HG02678 (cell line): ENCODE measurements around the gene CCSER2.

ENCODE experiments used
- ATAC-seq: cut with Tn5 transposase; IDR thresholded peaks from one replicate; pipeline ENCODE4 v1.9.1; 2021; ENCODE audit warnings: mild to moderate bottlenecking, moderate library complexity; ENCODE audit not compliant: unreplicated experiment

CCSER2 gene

DNA sequence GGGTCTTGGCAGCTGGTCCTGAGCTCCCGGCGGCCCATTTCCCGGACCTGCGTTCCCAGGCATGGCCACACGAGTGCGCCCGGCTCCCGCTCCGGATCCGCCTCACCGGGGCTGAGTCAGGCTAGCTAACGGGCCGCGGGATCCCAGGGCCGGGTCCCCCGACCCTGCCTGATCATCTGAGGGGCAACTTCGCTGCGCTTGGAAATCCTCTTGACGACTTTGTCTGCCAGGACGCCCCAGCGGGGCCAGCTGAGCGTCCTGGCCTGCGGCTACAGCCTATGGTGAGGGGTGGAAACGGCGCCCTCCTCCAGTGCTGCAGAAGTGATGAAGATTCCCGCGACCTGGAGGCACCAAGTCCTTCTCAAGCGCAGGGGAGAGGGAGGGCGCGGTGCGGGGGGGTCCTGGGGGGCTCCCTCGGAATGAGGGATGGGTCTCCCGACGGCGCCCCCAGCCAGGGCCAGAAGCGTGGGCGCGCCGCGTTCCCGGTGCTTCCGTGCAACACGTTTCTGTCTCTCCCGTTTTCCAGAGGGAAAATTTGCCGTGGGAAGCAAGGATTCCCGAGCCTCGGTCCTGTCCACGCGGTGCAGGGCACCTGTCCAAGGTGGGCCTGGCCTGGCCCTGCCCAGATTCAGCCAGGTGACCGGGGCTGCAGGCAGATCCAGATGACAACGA, 212.4 kb downstream of the CCSER2 start:
- ATAC-seq, result peak; percentile 89

GRCh38 chr10:84541289-84541637, 212.9 kb downstream of the CCSER2 start:
- no peak for ATAC-seq

- no peak for ATAC-seq
Observed at GRCh38 chr10:84542522-84543490, 214.4 kb downstream of the CCSER2 start.

DNA sequence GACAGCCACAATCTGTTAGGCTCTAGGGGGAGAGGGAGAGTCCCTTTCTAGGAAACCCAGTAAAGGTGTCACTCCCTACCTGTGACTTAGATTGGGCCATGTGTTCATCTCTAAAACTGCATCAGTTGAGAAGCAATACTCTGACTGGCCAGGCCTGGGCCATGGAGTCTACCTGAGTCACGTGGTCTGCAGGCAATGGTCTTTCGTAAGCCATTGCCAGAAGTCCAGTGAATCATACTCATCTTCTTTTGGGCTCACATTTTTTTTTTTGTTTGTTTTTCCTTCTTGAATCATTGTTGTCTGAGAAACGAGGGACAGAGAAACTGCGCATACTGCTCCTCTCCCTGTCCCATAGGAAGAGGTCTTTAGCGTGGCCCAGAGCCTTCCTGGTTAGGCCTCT, 215.6 kb downstream of the CCSER2 start:
- ATAC-seq, result no peak

DNA sequence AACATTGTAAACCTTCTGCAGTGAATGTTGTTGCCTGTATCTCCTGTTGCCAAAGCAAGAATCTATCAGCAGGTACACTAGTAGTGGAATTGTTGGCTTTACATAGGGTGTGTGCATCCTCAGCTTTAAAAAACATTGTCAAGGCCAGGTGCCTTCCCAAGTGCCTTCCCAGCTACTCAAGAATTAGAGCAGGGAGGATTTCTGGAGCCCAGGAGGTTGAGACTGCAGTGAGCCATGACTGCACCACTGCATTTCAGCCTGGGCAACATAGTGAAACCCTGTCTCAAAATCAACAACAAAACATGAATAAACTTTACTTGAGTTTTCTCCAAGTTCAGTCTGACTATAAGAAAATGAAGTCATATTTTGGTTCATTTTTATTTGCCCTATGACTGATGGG, 217.3 kb downstream of the CCSER2 start:
- ATAC-seq, result no peak

- no peak for ATAC-seq
Observed at GRCh38 chr10:84546609-84547008, 218.2 kb downstream of the CCSER2 start.

GRCh38 chr10:84547616-84548015, 219.2 kb downstream of the CCSER2 start:
- no peak for ATAC-seq

GRCh38 chr10:84548869-84549268, 220.5 kb downstream of the CCSER2 start:
- no peak for ATAC-seq

DNA sequence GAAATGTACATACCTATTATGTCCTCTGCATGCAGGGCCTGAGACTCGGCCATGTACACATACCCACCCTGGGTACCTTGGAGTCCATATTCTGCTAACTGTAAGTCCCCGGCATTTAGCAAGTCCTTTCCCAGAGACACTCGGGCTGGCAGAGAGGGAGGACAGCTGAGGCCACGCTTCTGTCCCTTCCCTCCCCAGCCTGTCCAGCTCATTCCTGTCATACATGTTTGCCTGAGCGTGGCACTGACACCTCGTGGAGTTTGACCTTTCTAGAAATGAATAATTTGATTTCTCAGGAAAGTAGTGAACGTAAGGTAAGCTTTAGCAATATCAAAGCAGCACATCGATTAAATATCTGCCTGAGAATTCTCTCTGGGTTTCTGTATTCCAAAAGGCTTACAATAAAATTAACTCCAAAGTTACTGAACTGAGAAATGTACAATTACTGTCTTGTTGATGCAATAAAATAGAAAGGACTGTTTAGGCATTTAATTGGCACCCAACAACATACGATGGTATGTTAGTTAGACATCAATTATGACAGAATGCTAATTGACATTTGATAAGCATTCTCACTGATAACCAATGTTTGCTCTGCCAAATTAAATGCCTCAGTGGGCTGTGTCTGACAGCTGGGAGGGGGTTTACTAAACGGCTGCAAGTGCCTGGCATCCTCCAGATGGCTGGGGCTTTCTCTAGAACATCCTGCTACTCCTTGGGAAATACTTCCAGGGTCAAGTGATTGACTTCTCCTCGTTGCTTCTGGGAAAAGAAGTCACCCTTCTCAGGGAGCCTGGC, 221.2 kb downstream of the CCSER2 start:
- no peak for ATAC-seq

DNA sequence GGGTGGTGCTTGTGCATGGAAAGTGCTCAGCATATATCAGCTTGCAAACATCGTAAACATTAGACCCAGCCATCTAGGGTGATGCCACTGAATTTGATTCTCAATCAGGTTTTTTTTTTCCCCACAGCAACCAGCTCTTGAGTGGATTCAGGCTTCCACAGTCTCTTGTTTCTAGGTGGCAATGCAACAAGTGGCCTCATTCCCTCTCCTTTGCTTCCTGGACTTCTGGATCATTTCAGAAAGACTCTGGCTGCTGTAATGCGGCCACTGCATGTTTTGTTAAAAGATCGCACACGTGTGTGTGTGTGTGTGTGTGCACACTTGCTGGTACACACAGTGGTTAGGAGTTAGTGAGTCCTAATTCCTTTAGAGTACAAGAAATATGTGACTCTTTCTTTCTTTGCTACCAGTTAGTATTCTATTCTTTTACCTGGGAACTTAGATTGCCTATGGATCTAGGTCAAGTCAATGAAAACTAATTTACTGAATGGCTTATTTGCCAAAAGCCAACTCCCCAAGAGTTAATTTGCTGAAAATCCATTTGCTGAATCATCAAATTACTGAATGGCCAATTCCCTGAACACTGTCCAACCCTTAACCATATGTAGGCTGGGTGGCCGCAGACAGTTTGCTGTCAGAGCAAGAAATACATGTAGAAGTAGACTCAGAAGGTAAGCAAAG, 222.5 kb downstream of the CCSER2 start:
- no peak for ATAC-seq

DNA sequence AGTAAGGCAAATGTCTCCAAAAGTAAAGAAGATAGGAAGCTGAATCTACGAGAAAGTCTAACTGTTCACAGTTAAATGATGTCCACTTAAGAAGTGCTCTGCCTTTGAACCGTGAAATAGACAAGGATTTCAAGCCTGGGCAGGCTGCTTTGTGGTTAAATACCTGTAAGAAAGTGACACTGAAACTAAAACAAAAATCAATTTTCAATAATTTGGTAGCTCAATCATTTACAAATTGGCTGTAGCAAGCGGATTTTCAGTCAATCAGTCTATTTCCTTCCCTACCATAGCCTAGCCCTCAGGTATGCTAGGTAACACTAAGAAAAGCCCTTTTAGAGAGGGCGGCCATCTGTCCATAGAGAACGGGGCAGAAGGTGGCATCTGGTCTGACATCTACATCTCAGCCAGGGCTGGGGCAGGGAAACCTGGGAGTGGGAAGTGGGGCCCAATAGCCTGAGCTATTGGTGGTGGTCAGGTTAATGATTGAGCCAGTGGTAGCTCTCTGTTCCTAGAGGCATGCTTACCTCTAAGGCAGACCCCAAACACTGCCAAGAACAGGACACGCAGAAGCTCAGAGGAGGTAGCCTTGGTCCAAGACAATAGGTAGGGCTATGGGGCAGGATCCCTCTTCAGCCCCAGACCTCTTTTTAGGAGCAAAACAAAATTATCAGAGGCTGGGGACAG, 223.2 kb downstream of the CCSER2 start:
- peak; percentile 53 for ATAC-seq

DNA sequence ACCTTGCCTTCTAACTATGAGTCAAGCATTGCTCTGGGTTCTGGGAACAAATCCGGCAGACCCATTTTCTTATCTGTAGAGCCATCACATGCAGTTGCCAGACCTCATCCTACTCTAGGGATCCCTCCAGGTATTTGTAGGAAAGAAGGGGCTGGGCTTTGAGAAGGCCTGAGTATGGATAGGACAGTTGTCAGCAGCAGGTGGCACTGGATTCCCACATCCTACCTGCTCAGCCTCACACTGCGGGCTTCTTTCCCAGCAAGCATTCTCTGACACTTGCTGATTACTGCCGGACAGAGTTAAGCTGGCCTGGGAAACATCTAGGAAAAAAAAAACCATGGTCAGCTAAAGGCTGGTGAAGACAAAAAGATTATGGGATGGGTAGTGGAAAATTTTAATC, 224.1 kb downstream of the CCSER2 start:
- ATAC-seq, result no peak

GRCh38 chr10:84562592-84562991, 234.2 kb downstream of the CCSER2 start:
- ATAC-seq, result no peak

DNA sequence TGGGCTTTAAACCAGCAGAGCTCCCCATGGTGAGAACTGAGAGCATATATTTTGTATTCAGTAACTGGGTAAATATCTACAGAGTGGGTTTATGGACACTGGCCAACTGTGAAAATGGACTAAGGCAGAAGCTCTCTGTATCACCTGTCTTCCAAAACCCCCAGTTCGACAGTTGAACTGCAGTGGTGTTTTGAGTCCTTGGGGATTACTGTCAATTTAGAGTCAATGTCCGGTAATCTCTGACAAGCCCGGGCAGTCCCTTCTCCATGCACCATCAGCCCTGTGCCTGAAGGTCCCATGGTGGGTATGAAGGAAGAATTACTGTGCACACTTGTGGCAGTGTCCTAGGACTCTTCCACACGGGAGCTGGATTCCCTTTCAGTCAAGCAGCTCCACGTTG, 235.0 kb downstream of the CCSER2 start:
- ATAC-seq, result peak; percentile 87

DNA sequence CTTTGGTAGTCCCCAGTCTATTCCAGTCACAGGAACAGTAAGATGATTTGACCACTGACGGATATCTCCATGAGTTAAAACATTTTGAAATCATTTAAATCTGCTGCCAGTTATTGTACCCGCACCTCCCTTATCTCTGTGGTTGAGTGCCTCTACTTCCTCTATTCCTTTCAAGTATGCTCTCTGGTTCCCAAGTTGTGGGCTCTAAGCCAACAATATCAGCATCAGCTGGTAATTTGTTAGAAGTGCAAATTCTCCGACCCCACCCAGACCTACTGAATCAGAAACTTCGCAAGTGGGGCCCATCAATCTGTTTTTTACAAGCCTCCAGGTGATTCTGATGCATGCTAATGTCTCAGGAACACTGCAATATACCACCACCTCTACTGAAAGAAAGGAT, 235.5 kb downstream of the CCSER2 start:
- peak; percentile 46 for ATAC-seq

DNA sequence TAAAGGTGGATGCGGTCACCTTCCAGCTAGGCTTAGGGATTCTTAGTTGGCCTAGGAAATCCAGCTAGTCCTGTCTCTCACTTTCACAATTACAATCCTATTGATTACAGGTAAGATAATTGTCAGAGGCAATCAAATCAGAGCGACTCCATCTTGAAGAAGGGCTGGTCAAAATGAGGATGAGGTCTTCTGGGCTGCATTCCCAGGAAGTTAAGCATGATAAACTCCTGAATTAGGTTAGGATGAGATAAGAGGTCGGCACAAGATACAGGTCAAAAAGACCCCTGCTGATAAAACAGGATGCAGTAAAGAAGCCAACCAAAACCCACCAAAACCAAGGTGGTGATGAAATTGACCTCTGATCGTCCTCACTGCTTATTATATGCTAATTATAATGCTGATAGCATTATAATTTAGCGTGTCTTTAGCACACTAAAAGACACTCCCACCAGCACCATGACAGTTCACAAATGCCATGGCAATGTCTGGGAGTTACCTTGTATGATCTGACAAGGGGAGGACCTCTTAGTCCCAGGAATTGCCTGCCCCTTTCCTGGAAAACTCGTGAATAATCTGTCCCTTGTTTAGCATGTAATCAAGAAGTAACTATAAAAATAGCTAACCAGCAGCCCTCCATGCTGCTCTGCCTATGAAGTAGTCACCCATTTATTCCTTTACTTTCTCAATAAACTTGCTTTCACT, 237.6 kb downstream of the CCSER2 start:
- no peak for ATAC-seq

DNA sequence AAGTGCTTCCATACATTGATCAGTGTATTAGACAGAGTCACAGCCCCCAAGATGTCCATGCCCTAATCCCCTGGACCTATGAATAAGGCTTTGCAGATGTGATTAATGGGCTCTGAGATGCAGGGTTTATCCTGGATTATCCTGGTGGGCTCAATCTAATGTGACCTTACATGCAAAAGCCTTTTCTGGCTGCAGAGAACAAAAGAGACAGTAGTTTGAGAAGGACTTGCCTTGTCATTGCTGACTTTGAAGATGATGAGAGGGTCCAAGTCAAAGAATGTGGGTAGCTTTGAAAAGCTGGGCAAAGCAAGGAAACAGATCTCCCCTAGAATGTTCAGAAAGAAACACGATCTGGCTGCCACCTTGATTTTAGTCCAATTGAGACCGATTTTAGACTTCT, 238.7 kb downstream of the CCSER2 start:
- no peak for ATAC-seq
